ENCODE measurements around the gene DAP. TPM values are rescaled to one million over a fixed set of nuclear protein-coding genes. Genes with fewer than 3 reads are reported as not detected.

The DAP gene
- total RNA-seq, 3 donors from 2014 or later (not counting 1 experiment from before 2014, with no cell fraction given) = 38.4 to 48.9 (median 44.9) TPM

GRCh38 chr5:10695759-10696543, 65.1 kb downstream of the DAP start:
- Mint-ChIP-seq H3K36me3 (no peaks in the 10 kb centered on the region), H3K27ac (peak overlapping the region; percentile 14 to 82), H3K27me3 (ENCODE audit: low read depth in 2 of 2) (no peaks in the 10 kb centered on the region), H3K4me1 (peaks cover 37 to 42% of the 10 kb centered on the region in 2 donors), H3K9me3 (no peaks in the 10 kb centered on the region), H3K4me3 (peak overlapping the region; percentile 37)
- Histone ChIP-seq H3K4me3 (ENCODE audit: low read length) (no peak overlapping the region), H3K4me1 (ENCODE audit: control insufficient read depth, insufficient read depth, low read length) (peaks cover 15% of the 10 kb centered on the region), H3K9me3 (ENCODE audit: control insufficient read depth, insufficient read depth, low read length) (no peaks in the 10 kb centered on the region), H3K36me3 (ENCODE audit: control insufficient read depth, insufficient read depth, low read length) (no peaks in the 10 kb centered on the region), H3K27ac (ENCODE audit: low read length) (no peak overlapping the region), H3K27me3 (ENCODE audit: control insufficient read depth, insufficient read depth, low read length) (no peaks in the 10 kb centered on the region)
- 58% methylated on average over 5 of the region's 7 CpGs for WGBS (ENCODE audit: insufficient coverage)
- peak in 1 of 2 donors; percentile 20 for DNase-seq
- TF ChIP-seq, protein P1, sequence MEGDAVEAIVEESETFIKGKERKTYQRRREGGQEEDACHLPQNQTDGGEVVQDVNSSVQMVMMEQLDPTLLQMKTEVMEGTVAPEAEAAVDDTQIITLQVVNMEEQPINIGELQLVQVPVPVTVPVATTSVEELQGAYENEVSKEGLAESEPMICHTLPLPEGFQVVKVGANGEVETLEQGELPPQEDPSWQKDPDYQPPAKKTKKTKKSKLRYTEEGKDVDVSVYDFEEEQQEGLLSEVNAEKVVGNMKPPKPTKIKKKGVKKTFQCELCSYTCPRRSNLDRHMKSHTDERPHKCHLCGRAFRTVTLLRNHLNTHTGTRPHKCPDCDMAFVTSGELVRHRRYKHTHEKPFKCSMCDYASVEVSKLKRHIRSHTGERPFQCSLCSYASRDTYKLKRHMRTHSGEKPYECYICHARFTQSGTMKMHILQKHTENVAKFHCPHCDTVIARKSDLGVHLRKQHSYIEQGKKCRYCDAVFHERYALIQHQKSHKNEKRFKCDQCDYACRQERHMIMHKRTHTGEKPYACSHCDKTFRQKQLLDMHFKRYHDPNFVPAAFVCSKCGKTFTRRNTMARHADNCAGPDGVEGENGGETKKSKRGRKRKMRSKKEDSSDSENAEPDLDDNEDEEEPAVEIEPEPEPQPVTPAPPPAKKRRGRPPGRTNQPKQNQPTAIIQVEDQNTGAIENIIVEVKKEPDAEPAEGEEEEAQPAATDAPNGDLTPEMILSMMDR (IDR thresholded peaks at IDR 0.05) = no peak
- intact Hi-C loops (cut with micrococcal nuclease) = loop anchor here (10.0 kb wide), 1 partner anchor 251 kb away; the partner anchor contains the start of gene ROPN1L
- ATAC-seq = peak; percentile 65 to 91 (median 83)

DNA sequence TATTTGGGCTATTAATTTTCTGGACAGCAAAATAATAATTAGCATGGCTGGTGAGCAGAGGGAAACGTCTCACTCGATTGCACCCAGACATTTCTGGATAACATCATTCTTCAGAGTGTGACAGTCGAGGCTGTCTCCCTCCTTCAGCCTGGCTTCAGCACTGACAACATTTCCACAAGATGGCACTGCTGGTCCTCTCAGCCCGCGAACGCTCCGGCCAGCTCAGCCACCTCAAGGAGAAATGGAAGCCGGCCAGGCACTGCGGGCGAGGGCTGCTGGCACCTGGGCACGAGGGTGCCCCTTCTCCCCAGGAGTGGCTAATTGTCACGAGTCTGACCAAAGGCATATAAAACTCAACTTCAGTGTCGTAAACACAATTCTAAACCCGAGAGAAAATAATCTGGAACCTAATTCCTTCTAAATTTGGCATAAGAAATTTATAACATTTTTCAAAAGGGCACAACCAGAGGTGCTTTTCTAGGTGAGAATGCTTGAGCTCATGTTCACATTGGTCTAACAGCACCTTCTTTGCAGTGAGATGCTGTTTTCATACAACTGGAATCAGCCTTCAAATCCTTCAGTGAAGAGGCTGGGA, 65.9 kb downstream of the DAP start:
- peak in 1 of 2 donors; percentile 25 for DNase-seq

GRCh38 chr5:10691826-10692785, 68.9 kb downstream of the DAP start:
- Mint-ChIP-seq H3K4me3 (no peak overlapping the region), H3K9me3 (no peaks in the 10 kb centered on the region), H3K27ac (no peak overlapping the region), H3K36me3 (no peaks in the 10 kb centered on the region), H3K27me3 (ENCODE audit: low read depth in 2 of 2) (no peaks in the 10 kb centered on the region), H3K4me1 (peaks cover 26 to 34% of the 10 kb centered on the region in 2 donors)
- no peak overlapping the region for H3K4me3 ChIP-seq (ENCODE audit: low read length)
- 95% methylated on average over 16 of the region's 16 CpGs for whole genome bisulfite sequencing (ENCODE audit: insufficient coverage)
- H3K27ac ChIP-seq (ENCODE audit: low read length) = no peak overlapping the region
- intact Hi-C loops (cut with micrococcal nuclease) = loop anchor here (10.0 kb wide), 1 partner anchor 247 kb away; the partner anchor contains the start of gene ROPN1L
- no peaks in the 10 kb centered on the region for H3K9me3 ChIP-seq (ENCODE audit: control insufficient read depth, insufficient read depth, low read length)
- DNase-seq (no peak), ATAC-seq (no peak)
- TF ChIP-seq, protein P1 (IDR thresholded peaks at IDR 0.05) = no peak
- no peaks in the 10 kb centered on the region for H3K27me3 ChIP-seq (ENCODE audit: control insufficient read depth, insufficient read depth, low read length)
- peaks cover 15% of the 10 kb centered on the region for H3K4me1 ChIP-seq (ENCODE audit: control insufficient read depth, insufficient read depth, low read length)
- no peaks in the 10 kb centered on the region for H3K36me3 ChIP-seq (ENCODE audit: control insufficient read depth, insufficient read depth, low read length)

More for the DNA sequence above, 65.9 kb downstream of the DAP start:
- no peaks in the 10 kb centered on the region for H3K36me3 ChIP-seq (ENCODE audit: control insufficient read depth, insufficient read depth, low read length)
- 36% methylated on average over 14 of the region's 14 CpGs for WGBS (ENCODE audit: insufficient coverage)
- TF ChIP-seq, protein P1 (IDR thresholded peaks at IDR 0.05) = peak; percentile 24
- ATAC-seq = peak; percentile 33 to 70 (median 50)
- peaks cover 35 to 39% of the 10 kb centered on the region in 2 donors for H3K4me1 Mint-ChIP-seq
- peaks cover 15% of the 10 kb centered on the region for H3K4me1 ChIP-seq (ENCODE audit: control insufficient read depth, insufficient read depth, low read length)
- H3K36me3 Mint-ChIP-seq = no peaks in the 10 kb centered on the region
- no peaks in the 10 kb centered on the region for H3K27me3 Mint-ChIP-seq (ENCODE audit: low read depth in 2 of 2)
- peak overlapping the region; percentile 47 for H3K4me3 Mint-ChIP-seq
- no peak overlapping the region for H3K27ac ChIP-seq (ENCODE audit: low read length)
- H3K4me3 ChIP-seq (ENCODE audit: low read length) = no peak overlapping the region
- peak overlapping the region; percentile 14 to 82 for H3K27ac Mint-ChIP-seq
- no peaks in the 10 kb centered on the region for H3K9me3 ChIP-seq (ENCODE audit: control insufficient read depth, insufficient read depth, low read length)
- intact Hi-C loops (cut with micrococcal nuclease) = loop anchor here (10.0 kb wide), 1 partner anchor 250 kb away; the partner anchor contains the start of gene ROPN1L
- no peaks in the 10 kb centered on the region for H3K9me3 Mint-ChIP-seq
- no peaks in the 10 kb centered on the region for H3K27me3 ChIP-seq (ENCODE audit: control insufficient read depth, insufficient read depth, low read length)

Measured in natural killer cell (primary cell).